Heart right ventricle (tissue), 16 donors: ENCODE data around the gene DNAJB5. TPM values are rescaled to one million over a fixed set of nuclear protein-coding genes. Genes with fewer than 3 reads are reported as not detected.
"Not testable (repeated sequence)": the region's sequence is repeated elsewhere in the genome, so short reads cannot be mapped to it uniquely, and the experiment has no call there.

Source experiments
- ATAC-seq, 8 donors: fragments of 200-7000 bp; cut with Tn5 transposase; one replicate each; pipeline ENCODE4 v1.9.1; 2020; ENCODE audit warnings: mild to moderate bottlenecking in 8 of 8, moderate library complexity in 8 of 8, moderate number of reproducible peaks in 1 of 8
- DNase-seq, 2 donors: peaks; one replicate each; pipeline ENCODE4 v3.0.0-alpha.2; 2020
- H3K27ac ChIP-seq, 10 donors: fragments of 200-600 bp; sonication (generic) in 2 of 10; one replicate each; pipeline versions ENCODE4 v1.5.0 to v1.8.0; 2020 to 2022; ENCODE audit warnings: mild to moderate bottlenecking in 3 of 10
- H3K27me3 ChIP-seq, 7 donors: fragments of 200-600 bp; one replicate each; pipeline ENCODE4 v1.8.0; 2021 to 2022; ENCODE audit warnings: mild to moderate bottlenecking in 2 of 7
- H3K36me3 ChIP-seq, 9 donors: fragments of 200-600 bp; sonication (generic) in 1 of 9; one replicate each; pipeline versions ENCODE4 v1.5.0 to v1.8.0; 2020 to 2022; ENCODE audit warnings: mild to moderate bottlenecking in 2 of 9
- H3K4me1 ChIP-seq, 9 donors: fragments of 200-600 bp; sonication (generic) in 1 of 9; one replicate each; pipeline versions ENCODE4 v1.5.0 to v1.8.0; 2020 to 2022; ENCODE audit warnings: mild to moderate bottlenecking in 4 of 9
- H3K4me3 ChIP-seq, 10 donors: fragments of 200-600 bp; sonication (generic) in 2 of 10; one replicate each; pipeline versions ENCODE4 v1.5.0 to v1.8.0; 2020 to 2022; ENCODE audit warnings: mild to moderate bottlenecking in 7 of 10, moderate library complexity in 2 of 10
- H3K9me3 ChIP-seq, 11 donors: fragments of 200-600 bp in 10 of 11; sonication (generic) in 2 of 11; one replicate each; pipeline versions ENCODE4 v1.5.0 to v1.8.0; 2013 to 2022; ENCODE audit warnings: mild to moderate bottlenecking in 2 of 11, control low read depth in 1 of 11, moderate library complexity in 1 of 11
- WGBS, 2 donors: extraction: QIAGEN DNeasy Blood & Tissue Kit; methylation state at CpG; one replicate each; pipeline ENCODE4 v1.1.7; 2013; ENCODE audit warnings: inconsistent platforms in 1 of 2; 5-methylcytosine and 5-hydroxymethylcytosine counted together
- intact Hi-C, 10 donors: fragments of 100-400 bp; cut with DNase I; formaldehyde crosslinking; loops; one replicate each; pipeline versions ENCODE4 v1.11.1 to v1.14.2; 2022
- long read RNA-seq, 3 donors: library from polyadenylated mRNA; unstranded; transcript quantifications; one replicate each; pipeline ENCODE4 v2.0.0, GENCODE V29; 2020 to 2021
- polyA plus RNA-seq, 2 donors: library from polyadenylated mRNA; stranded (reverse); fragments of 200-250 nt; gene quantifications; one replicate each; pipeline ENCODE4 v1.2.3, GENCODE V29; 2013
- total RNA-seq, 10 donors: library from RNA; stranded (reverse); fragmentation: NEBNext Ultra II Directional in 3 of 10; extraction: Animal tissue kit (Norgen Biotek cat#: 25700) in 3 of 10; gene quantifications; one replicate each; pipeline versions ENCODE4 v1.2.1 to v1.2.4, GENCODE V29; 2021 to 2023
- TF ChIP-seq, protein P1 (sequence below), 9 donors: fragments of 200-600 bp; sonication (generic) in 2 of 9; IDR thresholded peaks; one replicate each; pipeline versions ENCODE4 v1.5.0 to v1.8.0; 2021 to 2022; ENCODE audit warnings: antibody characterized with exemption in 9 of 9, mild to moderate bottlenecking in 5 of 9, moderate library complexity in 1 of 9
- donor health status: Arrhythmogenic right ventricular cardiomyopathy.
- donor health status: ischemic (EF 13 %, LVEDD 7.1; RV severe dilation, severe dysfunction).
- donor health status: healthy with polysubstance abuse.
- donor health status: DM: no; HTN: yes; CAD: no.
- donor health status: DM: no; HTN: no; CAD: no.
- donor health status: ischemic (EF 25% LVEDD 6.9; RV normal size, moderate dysfunction).
- donor health status: ischemic (EF 25% LVEDD 5.7; RV mildly dilated, moderate dysfunction).
- donor health status: healthy.
- donor health status: DM: yes; HTN: yes; CAD: no.
- donor health status: Ischemic cardiomyopathy.
- donor health status: ischemic (EF 35%, LVEDD 5.7; RV mildly dilated, moderate dysfunction).
- donor health status: nonischemic (EF 11% LVEDD 7.7; RV severe dilation, severe dysfunction).
- donor health status: DM: yes; HTN: yes; CAD: no.
- donor health status: PGD.
- donor health status: ischemic (EF 29% LVEDD 5.4; RV normal size, mild dysfunction).
- donor health status: nonischemic (EF 23%, LVEDD 6.1; RV moderate dilation, normal function).

DNAJB5 gene
- 100 to 1,000 TPM in 3 of 10 donors, 10 to 100 TPM in 7; 49.0 to 206 (median 85.1) TPM for total RNA-seq
- 100 to 1,000 TPM in 1 of 2 donors, 10 to 100 TPM in 1; 44.0 to 107 TPM for polyA plus RNA-seq
- long read RNA-seq, donor 1, full-length matches to known transcripts = 7 of 15 reads
- long read RNA-seq, donor 1, partial matches to known transcripts = 1 of 15 reads
- long read RNA-seq, donor 1, other reads (novel, unspliced or antisense) = 7 of 15 reads
- long read RNA-seq, donor 2, full-length matches to known transcripts = 14 of 32 reads
- long read RNA-seq, donor 2, partial matches to known transcripts = 3 of 32 reads
- long read RNA-seq, donor 2, other reads (novel, unspliced or antisense) = 15 of 32 reads
- long read RNA-seq, donor 3, full-length matches to known transcripts = 43 of 64 reads
- long read RNA-seq, donor 3, partial matches to known transcripts = 15 of 64 reads
- long read RNA-seq, donor 3, other reads (novel, unspliced or antisense) = 6 of 64 reads

DNA sequence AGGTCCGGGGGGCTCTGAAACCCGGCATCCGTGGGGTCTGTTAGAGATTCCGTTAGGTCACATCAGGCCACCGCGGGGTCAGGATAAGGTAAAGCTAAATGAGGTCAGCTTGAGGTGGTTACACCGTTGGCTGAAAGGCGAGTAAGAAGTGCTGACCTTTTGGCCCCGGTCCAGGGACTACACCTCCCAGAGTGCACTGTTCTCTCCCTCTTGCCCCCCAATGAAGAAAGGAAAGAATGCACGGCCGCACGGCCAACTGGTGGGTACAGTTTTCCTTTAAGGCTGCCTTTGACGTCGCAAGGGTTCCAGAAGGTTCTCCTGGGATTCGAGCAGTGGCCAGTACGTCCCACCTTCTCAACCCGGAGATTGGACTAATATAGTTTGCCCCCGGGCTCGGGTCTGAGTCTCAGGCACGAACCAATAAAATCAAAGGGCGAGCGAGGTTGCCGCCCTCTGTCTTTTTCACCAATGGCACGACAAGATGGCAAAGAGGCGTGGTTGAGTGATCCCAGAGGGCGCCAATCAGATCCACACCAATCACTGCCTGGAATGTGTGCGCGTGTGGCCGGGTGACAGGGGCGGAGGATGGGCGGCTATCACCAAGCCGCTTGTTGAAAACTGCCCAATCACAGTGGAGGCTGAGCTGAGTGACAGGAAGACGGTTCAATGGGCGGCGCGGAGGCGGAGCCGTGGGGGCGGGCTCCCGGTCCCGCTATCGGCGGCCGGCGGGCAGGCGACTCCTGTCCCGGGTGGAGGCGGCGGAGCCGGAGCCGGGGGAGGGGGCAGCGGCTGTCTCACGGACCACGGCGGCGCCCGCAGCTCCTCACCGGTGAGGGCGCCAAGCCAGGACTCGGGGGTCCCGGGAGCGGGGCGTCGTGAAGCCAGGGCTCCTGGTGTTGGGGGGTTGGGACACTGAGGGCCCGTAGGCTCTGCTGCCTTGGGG is at the start of gene DNAJB5:
DNAJB5 (plus strand) TSS at position 743 of the 943 bp plus-strand sequence. CDS start 886 bp downstream, outside the sequence.
- Histone ChIP-seq H3K4me3 (peak within 1 kb of the TSS; percentile 37 to 91 (median 77)), H3K27ac (peak within 1 kb of the TSS; percentile 72 to 99 (median 94)), H3K9me3 (no peaks in the 10 kb centered on the region), H3K27me3 (no peaks in the 10 kb centered on the region), H3K36me3 (no peaks in the 10 kb centered on the region), H3K4me1 (peaks cover 19 to 62% (median 49%) of the 10 kb centered on the region in 9 donors)
- intact Hi-C loops = loop anchor here in 5 of 10 donors (5.0 to 10.0 kb wide), 5 partner anchors 83 to 496 kb away; partner anchors contain the start of genes VCP (in 2 of the 5) and PIGO (in 1 of the 5)
- 0% methylated on average over 65 of the region's 65 CpGs for WGBS, 2 donors
- DNase-seq = peak; percentile 97 to 100
- ATAC-seq = peak; percentile 80 to 90 (median 84)
- TF ChIP-seq, protein P1, sequence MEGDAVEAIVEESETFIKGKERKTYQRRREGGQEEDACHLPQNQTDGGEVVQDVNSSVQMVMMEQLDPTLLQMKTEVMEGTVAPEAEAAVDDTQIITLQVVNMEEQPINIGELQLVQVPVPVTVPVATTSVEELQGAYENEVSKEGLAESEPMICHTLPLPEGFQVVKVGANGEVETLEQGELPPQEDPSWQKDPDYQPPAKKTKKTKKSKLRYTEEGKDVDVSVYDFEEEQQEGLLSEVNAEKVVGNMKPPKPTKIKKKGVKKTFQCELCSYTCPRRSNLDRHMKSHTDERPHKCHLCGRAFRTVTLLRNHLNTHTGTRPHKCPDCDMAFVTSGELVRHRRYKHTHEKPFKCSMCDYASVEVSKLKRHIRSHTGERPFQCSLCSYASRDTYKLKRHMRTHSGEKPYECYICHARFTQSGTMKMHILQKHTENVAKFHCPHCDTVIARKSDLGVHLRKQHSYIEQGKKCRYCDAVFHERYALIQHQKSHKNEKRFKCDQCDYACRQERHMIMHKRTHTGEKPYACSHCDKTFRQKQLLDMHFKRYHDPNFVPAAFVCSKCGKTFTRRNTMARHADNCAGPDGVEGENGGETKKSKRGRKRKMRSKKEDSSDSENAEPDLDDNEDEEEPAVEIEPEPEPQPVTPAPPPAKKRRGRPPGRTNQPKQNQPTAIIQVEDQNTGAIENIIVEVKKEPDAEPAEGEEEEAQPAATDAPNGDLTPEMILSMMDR (IDR thresholded peaks at IDR 0.05) = no peak

DNA sequence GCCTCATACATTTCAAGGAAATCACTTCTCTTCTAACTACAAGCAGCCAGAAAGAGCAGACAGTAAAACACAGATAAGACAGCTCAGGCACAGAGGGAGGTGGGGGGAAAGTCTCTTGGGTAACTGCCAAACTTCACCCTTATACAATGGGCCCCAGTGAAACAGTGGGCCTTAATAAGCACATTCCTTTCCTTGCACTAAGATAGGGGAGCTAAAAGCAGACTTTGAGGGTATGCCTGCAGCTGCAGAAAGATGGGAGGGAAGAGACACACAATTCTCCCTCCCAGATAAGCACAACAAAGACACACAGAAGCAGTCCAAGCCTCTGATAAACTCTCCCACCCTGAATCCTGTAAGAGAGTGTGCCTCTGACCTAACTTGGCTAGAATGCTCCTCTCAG is 49.6 kb upstream of the DNAJB5 start:
- ATAC-seq = peak in 1 of 8 donors; percentile 51
- H3K27ac ChIP-seq, H3K4me3 ChIP-seq, H3K36me3 ChIP-seq, DNase-seq, H3K9me3 ChIP-seq, H3K27me3 ChIP-seq, H3K4me1 ChIP-seq, intact Hi-C loops: not testable (repeated sequence)

DNA sequence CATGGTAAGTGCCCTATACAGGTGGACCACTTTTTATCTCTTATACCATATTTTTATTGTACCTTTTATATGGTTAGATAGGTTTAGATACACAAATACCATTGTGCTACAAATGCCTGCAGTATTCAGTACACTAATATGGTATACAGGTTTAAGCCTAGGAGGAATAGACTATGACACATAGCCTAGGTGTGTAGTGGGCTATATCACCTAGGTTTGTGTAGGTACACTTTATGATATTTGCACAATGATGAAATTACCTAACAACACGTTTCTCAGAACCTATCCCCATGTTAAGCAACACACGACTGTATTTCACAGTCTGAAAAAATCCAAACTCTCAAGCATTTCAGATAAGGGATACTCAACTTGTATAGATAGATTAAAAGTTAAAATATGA is 41.1 kb upstream of the DNAJB5 start:
- Histone ChIP-seq H3K36me3 (no peaks in the 10 kb centered on the region), H3K4me1 (no peaks in the 10 kb centered on the region), H3K27ac (no peak overlapping the region), H3K9me3 (peaks cover 0 to 15% (median 0%) of the 10 kb centered on the region in 11 donors), H3K27me3 (peaks cover 0 to 42% (median 0%) of the 10 kb centered on the region in 7 donors), H3K4me3 (no peak overlapping the region)
- ATAC-seq (no peak), DNase-seq (no peak)
- 82 to 86% methylated on average over 2 of the region's 2 CpGs for WGBS, 2 donors
- intact Hi-C loops = no loop called here
- TF ChIP-seq, protein P1 (IDR thresholded peaks at IDR 0.05) = no peak

GRCh38 chr9:34954225-34954624 is 35.3 kb upstream of the DNAJB5 start:
- Histone ChIP-seq H3K36me3 (no peaks in the 10 kb centered on the region), H3K4me3 (no peak overlapping the region), H3K9me3 (peaks cover 0 to 15% (median 0%) of the 10 kb centered on the region in 11 donors), H3K4me1 (peaks cover 0 to 10% (median 0%) of the 10 kb centered on the region in 9 donors), H3K27me3 (peaks cover 0 to 83% (median 17%) of the 10 kb centered on the region in 7 donors), H3K27ac (no peak overlapping the region)
- no peak for DNase-seq
- intact Hi-C loops = no loop called here
- no peak for ATAC-seq
- TF ChIP-seq, protein P1 (IDR thresholded peaks at IDR 0.05) = no peak
- WGBS, 2 donors = 87 to 94% methylated on average over 2 of the region's 2 CpGs

GRCh38 chr9:34956066-34956465 is 33.5 kb upstream of the DNAJB5 start:
- H3K27me3 ChIP-seq = peaks cover 0 to 89% (median 25%) of the 10 kb centered on the region in 7 donors
- H3K27ac ChIP-seq, ATAC-seq, intact Hi-C loops, H3K4me3 ChIP-seq, H3K36me3 ChIP-seq, DNase-seq: not testable (repeated sequence)
- H3K9me3 ChIP-seq = peaks cover 0 to 15% (median 0%) of the 10 kb centered on the region in 11 donors
- peaks cover 0 to 11% (median 0%) of the 10 kb centered on the region in 9 donors for H3K4me1 ChIP-seq
- 89 to 91% methylated on average over 7 of the region's 7 CpGs for WGBS, 2 donors
